Measurements from ENCODE around the gene E2F3.

The E2F3 gene

DNA sequence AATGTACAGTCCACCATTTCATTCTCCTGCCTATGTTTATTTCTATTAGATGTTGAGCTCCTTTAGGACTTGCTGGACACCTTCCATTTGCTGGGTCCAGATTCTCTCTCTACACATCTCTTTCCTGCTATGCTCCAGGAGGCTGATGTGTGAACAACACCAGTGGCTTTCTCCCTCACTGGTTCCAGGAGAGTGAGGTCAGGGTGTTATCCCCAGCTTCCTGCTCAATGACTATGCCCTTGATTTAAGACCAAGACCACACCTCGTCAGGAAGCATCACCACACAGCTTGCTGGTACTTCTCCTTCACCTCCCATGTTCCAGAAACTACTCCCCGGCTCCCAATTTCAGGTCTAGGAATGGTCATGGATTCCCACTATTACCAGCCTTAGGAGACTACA, 31.3 kb upstream of the E2F3 start:
- Histone ChIP-seq H3K4me1 (ENCODE audit: insufficient read depth, low read length) (no peaks in the 10 kb centered on the region), H3K4me3 (ENCODE audit: low read length) (no peak overlapping the region), H3K27me3 (ENCODE audit: insufficient read depth, low read length) (no peaks in the 10 kb centered on the region), H3K36me3 (ENCODE audit: insufficient read depth, low read length) (no peaks in the 10 kb centered on the region), H3K27ac (ENCODE audit: low read depth, low read length) (no peak overlapping the region), H3K9ac (ENCODE audit: low read depth, low read length) (no peak overlapping the region), H3K9me3 (ENCODE audit: insufficient read depth, low read depth, low read length) (no peaks in the 10 kb centered on the region)
- WGBS, result 92% methylated on average over 2 of the region's 2 CpGs

DNA sequence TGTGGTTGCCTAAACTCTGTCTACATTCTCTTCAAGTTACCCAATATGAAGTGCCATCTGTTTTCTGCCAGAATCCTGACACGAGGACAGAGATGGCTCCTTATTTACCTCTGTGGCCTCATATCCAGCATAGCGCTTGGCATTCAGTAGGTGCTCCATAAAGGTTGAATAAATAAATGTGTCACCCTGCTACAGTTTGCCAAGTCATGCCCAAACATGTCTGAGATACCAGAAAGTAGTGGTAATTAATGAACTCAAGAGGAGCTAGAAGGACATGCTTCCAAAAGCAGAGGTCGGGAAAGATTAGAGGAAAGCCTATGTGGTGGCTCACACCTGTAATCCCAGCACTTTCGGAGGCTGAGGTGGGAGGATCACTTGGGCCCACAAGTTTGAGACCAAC, 30.9 kb upstream of the E2F3 start:
- Histone ChIP-seq H3K27ac (ENCODE audit: low read depth, low read length) (no peak overlapping the region), H3K9ac (ENCODE audit: low read depth, low read length) (no peak overlapping the region), H3K36me3 (ENCODE audit: insufficient read depth, low read length) (no peaks in the 10 kb centered on the region), H3K9me3 (ENCODE audit: insufficient read depth, low read depth, low read length) (no peaks in the 10 kb centered on the region), H3K27me3 (ENCODE audit: insufficient read depth, low read length) (no peaks in the 10 kb centered on the region), H3K4me3 (ENCODE audit: low read length) (no peak overlapping the region), H3K4me1 (ENCODE audit: insufficient read depth, low read length) (no peaks in the 10 kb centered on the region)
- 93% methylated on average over 4 of the region's 4 CpGs for WGBS

DNA sequence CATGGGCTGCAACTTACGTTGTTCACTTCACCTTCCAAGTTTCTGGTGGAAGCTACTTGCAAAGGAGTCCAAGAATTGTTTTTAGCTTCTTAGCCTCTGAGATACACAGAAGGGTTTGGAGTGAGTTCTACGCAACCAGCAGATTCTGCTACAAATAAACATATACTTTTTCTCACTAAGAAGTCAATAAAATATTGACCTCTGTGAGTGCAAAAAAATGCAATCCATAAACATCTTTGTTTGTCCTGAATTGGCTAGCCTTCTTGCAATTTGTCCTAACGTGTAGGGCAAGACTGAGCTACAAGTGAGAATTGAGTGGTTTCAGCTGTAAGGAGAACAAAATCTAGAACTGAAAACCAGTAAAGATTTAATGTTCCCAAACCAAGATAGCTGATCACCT, 26.2 kb upstream of the E2F3 start:
- Histone ChIP-seq H3K27me3 (ENCODE audit: insufficient read depth, low read length) (no peaks in the 10 kb centered on the region), H3K4me3 (ENCODE audit: low read length) (no peak overlapping the region), H3K27ac (ENCODE audit: low read depth, low read length) (no peak overlapping the region), H3K36me3 (ENCODE audit: insufficient read depth, low read length) (no peaks in the 10 kb centered on the region), H3K4me1 (ENCODE audit: insufficient read depth, low read length) (peaks cover 4% of the 10 kb centered on the region; the same call in 1 of the 2 replicates), H3K9ac (ENCODE audit: low read depth, low read length) (no peak overlapping the region), H3K9me3 (ENCODE audit: insufficient read depth, low read depth, low read length) (no peaks in the 10 kb centered on the region)
- WGBS, result 98% methylated on average over 3 of the region's 3 CpGs

DNA sequence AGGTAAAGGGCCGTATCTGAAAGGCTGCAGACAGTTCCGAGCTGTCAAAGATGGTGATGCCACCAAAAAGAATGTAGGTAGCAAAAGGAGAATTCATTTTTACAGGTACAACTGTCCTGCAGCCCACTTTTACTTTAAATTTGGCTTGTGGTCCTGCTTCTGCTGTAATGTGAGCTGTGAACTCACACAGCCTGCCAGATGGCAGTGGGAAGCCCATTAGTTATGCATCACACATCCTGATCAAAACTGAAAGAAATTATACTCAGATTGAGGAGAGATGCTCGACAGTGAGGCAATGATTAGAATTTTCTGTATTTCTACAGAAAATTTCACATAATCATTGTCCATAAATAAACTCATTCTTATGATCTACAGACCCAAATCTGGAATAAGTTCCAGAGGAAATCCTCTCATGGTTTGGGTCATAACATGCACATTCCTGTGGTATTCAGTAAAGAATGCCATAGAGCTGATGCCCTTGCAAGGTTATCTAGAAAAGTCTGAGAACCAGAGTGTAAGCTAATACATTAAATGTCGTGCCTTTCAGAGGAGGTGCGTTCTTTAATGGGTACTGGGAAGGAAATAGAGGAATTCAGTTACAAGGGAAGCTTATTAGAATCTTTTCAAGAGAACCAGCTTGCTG, 23.9 kb upstream of the E2F3 start:
- Histone ChIP-seq H3K27ac (ENCODE audit: low read depth, low read length) (no peak overlapping the region), H3K27me3 (ENCODE audit: insufficient read depth, low read length) (no peaks in the 10 kb centered on the region), H3K36me3 (ENCODE audit: insufficient read depth, low read length) (no peaks in the 10 kb centered on the region), H3K9ac (ENCODE audit: low read depth, low read length) (no peak overlapping the region), H3K4me3 (ENCODE audit: low read length) (no peak overlapping the region), H3K4me1 (ENCODE audit: insufficient read depth, low read length) (peaks cover 4% of the 10 kb centered on the region; the same call in 1 of the 2 replicates), H3K9me3 (ENCODE audit: insufficient read depth, low read depth, low read length) (no peaks in the 10 kb centered on the region)
- WGBS, result 91% methylated on average over 4 of the region's 5 CpGs

DNA sequence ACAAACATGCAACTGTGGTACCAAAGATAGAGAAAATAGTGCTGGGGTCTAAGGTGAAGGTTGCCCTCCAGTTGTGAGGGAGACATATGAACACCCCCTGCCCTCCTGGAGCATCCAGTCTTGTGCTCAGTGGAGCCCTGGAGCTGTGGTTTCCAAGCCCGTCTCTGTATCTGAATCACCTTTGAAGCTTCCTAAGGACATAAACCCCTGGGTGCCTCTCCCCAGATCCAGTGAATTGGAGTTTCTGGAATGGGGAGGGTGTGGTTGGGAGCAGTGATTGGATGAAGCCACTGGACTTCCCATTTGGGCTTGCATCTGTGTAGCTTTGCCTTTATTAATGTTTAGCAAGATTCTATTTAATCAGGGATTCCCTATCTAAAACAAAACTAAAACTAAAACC, 22.4 kb upstream of the E2F3 start:
- Histone ChIP-seq H3K27me3 (ENCODE audit: insufficient read depth, low read length) (no peaks in the 10 kb centered on the region), H3K4me1 (ENCODE audit: insufficient read depth, low read length) (peaks cover 4% of the 10 kb centered on the region; the same call in 1 of the 2 replicates), H3K4me3 (ENCODE audit: low read length) (no peak overlapping the region), H3K36me3 (ENCODE audit: insufficient read depth, low read length) (no peaks in the 10 kb centered on the region), H3K9me3 (ENCODE audit: insufficient read depth, low read depth, low read length) (no peaks in the 10 kb centered on the region), H3K27ac (ENCODE audit: low read depth, low read length) (no peak overlapping the region), H3K9ac (ENCODE audit: low read depth, low read length) (no peak overlapping the region)
- WGBS, result 86% methylated on average over 1 of the region's 1 CpG

DNA sequence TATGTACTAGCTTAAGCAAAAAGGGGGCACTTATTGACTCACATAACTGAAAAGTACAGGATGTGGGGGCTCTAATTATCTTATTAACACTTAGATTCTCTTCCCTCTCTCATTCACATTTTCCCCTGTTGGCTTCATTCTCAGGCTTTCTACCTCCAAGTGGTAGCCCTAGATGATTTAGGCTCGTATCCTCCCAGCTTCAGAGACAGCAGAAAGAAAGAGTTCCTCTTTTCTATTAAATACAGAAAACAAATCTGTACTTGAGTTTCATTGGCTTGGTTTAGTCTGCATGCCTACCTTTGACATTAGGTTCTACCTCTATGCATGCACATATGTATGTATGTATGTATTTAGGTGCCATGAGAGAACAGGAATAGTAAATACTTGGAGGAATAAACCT, 15.5 kb upstream of the E2F3 start:
- Histone ChIP-seq H3K27ac (ENCODE audit: low read depth, low read length) (no peak overlapping the region), H3K9ac (ENCODE audit: low read depth, low read length) (no peak overlapping the region), H3K9me3 (ENCODE audit: insufficient read depth, low read depth, low read length) (no peaks in the 10 kb centered on the region), H3K4me1 (ENCODE audit: insufficient read depth, low read length) (no peaks in the 10 kb centered on the region), H3K36me3 (ENCODE audit: insufficient read depth, low read length) (no peaks in the 10 kb centered on the region), H3K4me3 (ENCODE audit: low read length) (no peak overlapping the region), H3K27me3 (ENCODE audit: insufficient read depth, low read length) (no peaks in the 10 kb centered on the region)
- WGBS, result 100% methylated on average over 1 of the region's 1 CpG

DNA sequence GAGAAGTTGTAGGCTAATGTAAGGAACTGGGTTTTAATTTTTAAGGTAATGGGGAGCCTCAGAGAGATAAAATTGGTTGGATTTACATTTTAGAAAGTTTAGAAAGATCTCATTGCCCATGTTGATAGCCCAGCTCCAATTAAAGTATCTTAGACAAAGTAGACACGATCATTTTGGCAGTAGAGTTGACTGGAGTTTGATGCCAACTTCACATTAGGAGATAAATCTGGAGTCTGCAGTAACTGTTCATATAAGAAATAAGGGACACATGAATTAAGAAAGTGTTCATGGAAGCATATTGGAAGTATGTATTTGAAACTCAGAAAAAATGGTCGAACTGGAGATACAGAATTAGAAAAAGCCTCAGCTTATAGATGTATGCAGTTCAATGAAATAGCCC, 12.6 kb upstream of the E2F3 start:
- Histone ChIP-seq H3K36me3 (ENCODE audit: insufficient read depth, low read length) (no peaks in the 10 kb centered on the region), H3K27me3 (ENCODE audit: insufficient read depth, low read length) (no peaks in the 10 kb centered on the region), H3K9ac (ENCODE audit: low read depth, low read length) (no peak overlapping the region), H3K9me3 (ENCODE audit: insufficient read depth, low read depth, low read length) (no peaks in the 10 kb centered on the region), H3K27ac (ENCODE audit: low read depth, low read length) (no peak overlapping the region), H3K4me1 (ENCODE audit: insufficient read depth, low read length) (no peaks in the 10 kb centered on the region), H3K4me3 (ENCODE audit: low read length) (no peak overlapping the region)
- WGBS, result 89% methylated on average over 2 of the region's 2 CpGs

GRCh38 chr6:20393297-20393696, 8.4 kb upstream of the E2F3 start:
- Histone ChIP-seq H3K9ac (ENCODE audit: low read depth, low read length) (no peak overlapping the region), H3K4me3 (ENCODE audit: low read length) (no peak overlapping the region), H3K9me3 (ENCODE audit: insufficient read depth, low read depth, low read length) (no peaks in the 10 kb centered on the region), H3K4me1 (ENCODE audit: insufficient read depth, low read length) (no peaks in the 10 kb centered on the region), H3K36me3 (ENCODE audit: insufficient read depth, low read length) (no peaks in the 10 kb centered on the region), H3K27me3 (ENCODE audit: insufficient read depth, low read length) (no peaks in the 10 kb centered on the region), H3K27ac (ENCODE audit: low read depth, low read length) (no peak overlapping the region)
- 93% methylated on average over 2 of the region's 2 CpGs for WGBS

DNA sequence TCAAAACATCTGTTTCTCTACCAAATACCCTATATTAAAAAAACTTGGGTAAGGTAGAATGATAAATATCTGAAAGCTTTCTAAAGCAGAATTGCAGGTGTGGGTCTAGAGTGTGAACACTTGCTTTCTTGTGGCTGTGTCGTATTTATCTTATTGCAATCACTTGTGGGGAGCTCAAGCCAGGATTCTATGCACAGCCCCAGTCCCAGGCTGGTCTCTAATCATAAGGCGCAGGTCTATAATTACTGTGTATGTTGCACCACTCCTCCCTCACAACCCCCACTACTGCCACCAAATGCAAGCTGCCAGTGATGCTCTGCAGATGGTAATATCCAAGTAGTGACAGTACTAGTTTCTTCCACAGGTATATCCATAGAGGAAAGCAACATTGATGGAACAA, 2.2 kb upstream of the E2F3 start:
- H3K4me1 ChIP-seq (ENCODE audit: insufficient read depth, low read length), result no peaks in the 10 kb centered on the region
- H3K9me3 ChIP-seq (ENCODE audit: insufficient read depth, low read depth, low read length), result no peaks in the 10 kb centered on the region
- H3K27ac ChIP-seq (ENCODE audit: low read depth, low read length), result no peak overlapping the region
- H3K9ac ChIP-seq (ENCODE audit: low read depth, low read length), result no peak overlapping the region
- 95% methylated on average over 2 of the region's 2 CpGs for WGBS
- H3K4me3 ChIP-seq (ENCODE audit: low read length), result no peak overlapping the region
- H3K27me3 ChIP-seq (ENCODE audit: insufficient read depth, low read length), result no peaks in the 10 kb centered on the region
- H3K36me3 ChIP-seq (ENCODE audit: insufficient read depth, low read length), result no peaks in the 10 kb centered on the region

DNA sequence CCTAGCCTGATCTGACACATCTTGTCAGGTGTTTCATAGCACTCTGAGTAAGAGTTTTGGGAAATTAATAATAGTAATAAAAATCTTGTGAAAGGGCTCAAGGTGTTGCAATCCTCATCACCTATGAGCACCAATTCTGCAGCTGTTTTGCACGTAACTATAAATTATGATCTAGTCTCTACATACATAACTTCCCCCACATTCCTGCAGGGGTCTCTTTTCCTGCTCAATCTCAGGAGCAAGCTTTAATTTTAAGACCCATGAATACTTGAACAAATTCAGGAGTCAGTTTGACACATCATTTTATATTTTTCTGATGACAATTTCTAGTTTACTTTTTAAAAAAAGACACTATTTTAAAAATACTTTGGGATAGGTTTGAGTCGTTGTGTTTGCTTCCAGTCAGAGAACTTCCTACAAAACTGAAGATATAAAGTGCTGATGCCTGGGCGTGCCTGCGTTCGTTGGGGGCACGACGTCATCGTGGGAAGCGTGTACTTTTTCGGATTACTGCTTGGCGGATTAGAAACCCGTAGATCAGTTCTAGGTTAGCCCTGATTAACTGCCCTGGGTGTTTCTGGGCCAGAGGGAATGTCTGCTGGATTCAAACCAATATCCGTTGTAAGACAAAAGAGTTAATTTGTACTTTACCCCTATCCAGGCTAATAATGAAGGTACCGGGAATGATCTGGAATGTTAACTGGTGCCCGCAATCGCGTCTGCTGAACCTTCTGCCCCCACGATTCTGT, 1.0 kb upstream of the E2F3 start:
- H3K36me3 ChIP-seq (ENCODE audit: insufficient read depth, low read length), result peaks cover 2% of the 10 kb centered on the region; the same call in 1 of the 2 replicates
- whole genome bisulfite sequencing, result 6% methylated on average over 18 of the region's 18 CpGs
- peaks cover 3% of the 10 kb centered on the region; the same call in 1 of the 2 replicates for H3K4me1 ChIP-seq (ENCODE audit: insufficient read depth, low read length)
- no peaks in the 10 kb centered on the region for H3K27me3 ChIP-seq (ENCODE audit: insufficient read depth, low read length)
- peak overlapping the region; percentile 63 for H3K4me3 ChIP-seq (ENCODE audit: low read length)
- H3K27ac ChIP-seq (ENCODE audit: low read depth, low read length), result no peak overlapping the region; the same call in 1 of the 2 replicates
- no peaks in the 10 kb centered on the region for H3K9me3 ChIP-seq (ENCODE audit: insufficient read depth, low read depth, low read length)
- peak overlapping the region; percentile 57 for H3K9ac ChIP-seq (ENCODE audit: low read depth, low read length)

- WGBS, result 0% methylated on average over 10 of the region's 15 CpGs
- peak overlapping the region; percentile 69 for H3K4me3 ChIP-seq (ENCODE audit: low read length)
- H3K9ac ChIP-seq (ENCODE audit: low read depth, low read length), result peak overlapping the region; percentile 99
- H3K27me3 ChIP-seq (ENCODE audit: insufficient read depth, low read length), result no peaks in the 10 kb centered on the region
- peak overlapping the region; percentile 99 for H3K27ac ChIP-seq (ENCODE audit: low read depth, low read length)
- no peaks in the 10 kb centered on the region for H3K9me3 ChIP-seq (ENCODE audit: insufficient read depth, low read depth, low read length)
- H3K4me1 ChIP-seq (ENCODE audit: insufficient read depth, low read length), result peaks cover 7% of the 10 kb centered on the region; the same call in 1 of the 2 replicates
- H3K36me3 ChIP-seq (ENCODE audit: insufficient read depth, low read length), result peaks cover 15% of the 10 kb centered on the region
These were observed 338 bp downstream of the E2F3 start for GRCh38 chr6:20402092-20402341.

Measured in HUES64 (cell line).